ENCODE results near the gene PLOD1. TPM values are rescaled to one million over a fixed set of nuclear protein-coding genes. Genes with fewer than 3 reads are reported as not detected.
"Not testable (repeated sequence)": the region's sequence is repeated elsewhere in the genome, so short reads cannot be mapped to it uniquely, and the experiment has no call there.

The PLOD1 gene
- polyA plus RNA-seq, 1 donor (not counting 4 experiments of a cell fraction or from before 2014, with no cell fraction given), result 63.6 TPM

DNA sequence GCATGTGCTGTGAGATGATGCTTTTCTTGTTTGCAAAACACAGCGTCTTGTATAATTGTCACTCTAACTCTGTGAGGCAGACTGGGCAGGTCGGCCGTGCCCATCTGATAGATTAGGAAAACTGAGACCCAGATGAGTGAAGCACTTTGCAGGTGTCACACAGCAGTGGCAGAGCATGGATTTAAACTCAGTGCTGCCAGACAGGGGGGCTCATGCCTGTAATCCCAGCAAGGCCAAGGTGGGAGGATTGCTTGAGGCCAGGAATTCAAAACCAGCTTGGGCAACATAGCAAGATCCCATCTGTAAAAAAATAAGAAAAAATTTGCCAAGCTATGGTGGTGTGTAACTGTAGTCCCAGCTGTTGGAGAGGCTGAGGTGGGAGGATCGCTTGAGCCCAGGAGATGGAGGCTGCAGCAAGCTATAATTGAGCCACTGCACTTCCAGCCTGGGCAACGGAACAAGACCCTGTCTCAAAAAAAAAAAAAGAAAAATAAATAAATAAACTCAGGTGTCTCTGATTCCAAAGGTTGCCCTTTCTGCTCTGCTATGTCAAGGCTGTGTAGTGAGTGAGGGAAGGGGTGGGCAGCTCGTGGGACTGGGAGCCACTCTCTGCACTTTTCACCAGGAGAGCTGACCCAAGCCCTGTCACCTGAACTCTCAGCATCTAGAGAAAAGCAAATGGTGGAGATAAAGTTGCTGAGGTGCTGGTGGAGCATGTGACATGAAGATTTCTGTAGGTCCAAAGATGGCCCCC lies 42.9 kb upstream of the PLOD1 start:
- Histone ChIP-seq H3K27ac (ENCODE audit: control insufficient read depth, insufficient read depth, low read length) (no peak overlapping the region), H3K4me3 (ENCODE audit: control insufficient read depth in 2 of 3, extremely low read depth in 1 of 3, insufficient read depth in 2 of 3, low read depth in 1 of 3, low read length in 3 of 3) (no peak overlapping the region), H3K4me1 (ENCODE audit: control insufficient read depth, extremely low read depth, insufficient read depth, low read length) (no peaks in the 10 kb centered on the region), H3K4me2 (ENCODE audit: control insufficient read depth, extremely low read depth, insufficient read depth, low read depth, low read length) (no peak overlapping the region), H3K27me3 (ENCODE audit: control insufficient read depth, extremely low read depth, insufficient read depth, low read length) (no peaks in the 10 kb centered on the region), H3K9ac (ENCODE audit: control insufficient read depth, extremely low read depth, insufficient read depth, low read length) (no peak overlapping the region), H3K9me1 (ENCODE audit: control insufficient read depth, extremely low read depth, insufficient read depth, low read length) (no peaks in the 10 kb centered on the region), H3K79me2 (ENCODE audit: control insufficient read depth, insufficient read depth, low read length) (no peaks in the 10 kb centered on the region), H3K9me3 (ENCODE audit: control insufficient read depth, low read depth, low read length) (no peaks in the 10 kb centered on the region), H3K36me3 (ENCODE audit: control insufficient read depth in 2 of 2, extremely low read depth in 1 of 2, insufficient read depth in 2 of 2, low read length in 2 of 2) (no peaks in the 10 kb centered on the region), H4K20me1 (ENCODE audit: control insufficient read depth, extremely low read depth, insufficient read depth, low read length) (peaks cover 3% of the 10 kb centered on the region), H2AFZ (ENCODE audit: control insufficient read depth, low read length) (no peak overlapping the region)
- FAIRE-seq (no peak), DNase-seq (ENCODE audit: low read depth, low spot score) (no peak)
- no peak for TF ChIP-seq EZH2 (IDR thresholded peaks at IDR 0.05; ENCODE audit: low read length)
- TF ChIP-seq, protein P1, sequence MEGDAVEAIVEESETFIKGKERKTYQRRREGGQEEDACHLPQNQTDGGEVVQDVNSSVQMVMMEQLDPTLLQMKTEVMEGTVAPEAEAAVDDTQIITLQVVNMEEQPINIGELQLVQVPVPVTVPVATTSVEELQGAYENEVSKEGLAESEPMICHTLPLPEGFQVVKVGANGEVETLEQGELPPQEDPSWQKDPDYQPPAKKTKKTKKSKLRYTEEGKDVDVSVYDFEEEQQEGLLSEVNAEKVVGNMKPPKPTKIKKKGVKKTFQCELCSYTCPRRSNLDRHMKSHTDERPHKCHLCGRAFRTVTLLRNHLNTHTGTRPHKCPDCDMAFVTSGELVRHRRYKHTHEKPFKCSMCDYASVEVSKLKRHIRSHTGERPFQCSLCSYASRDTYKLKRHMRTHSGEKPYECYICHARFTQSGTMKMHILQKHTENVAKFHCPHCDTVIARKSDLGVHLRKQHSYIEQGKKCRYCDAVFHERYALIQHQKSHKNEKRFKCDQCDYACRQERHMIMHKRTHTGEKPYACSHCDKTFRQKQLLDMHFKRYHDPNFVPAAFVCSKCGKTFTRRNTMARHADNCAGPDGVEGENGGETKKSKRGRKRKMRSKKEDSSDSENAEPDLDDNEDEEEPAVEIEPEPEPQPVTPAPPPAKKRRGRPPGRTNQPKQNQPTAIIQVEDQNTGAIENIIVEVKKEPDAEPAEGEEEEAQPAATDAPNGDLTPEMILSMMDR (optimal IDR thresholded peaks at IDR 0.05 in 1 of 3, IDR thresholded peaks at IDR 0.05 in 1 of 3, conservative IDR thresholded peaks at IDR 0.05 in 1 of 3; ENCODE audit: extremely low read depth in 1 of 3, insufficient read depth in 2 of 3, low read length in 3 of 3), result no peak
- dilution Hi-C loops (cut with MboI; ENCODE audit: extremely low pct_ligation_motif_present, low sequenced_read_pairs), result no loop called here

DNA sequence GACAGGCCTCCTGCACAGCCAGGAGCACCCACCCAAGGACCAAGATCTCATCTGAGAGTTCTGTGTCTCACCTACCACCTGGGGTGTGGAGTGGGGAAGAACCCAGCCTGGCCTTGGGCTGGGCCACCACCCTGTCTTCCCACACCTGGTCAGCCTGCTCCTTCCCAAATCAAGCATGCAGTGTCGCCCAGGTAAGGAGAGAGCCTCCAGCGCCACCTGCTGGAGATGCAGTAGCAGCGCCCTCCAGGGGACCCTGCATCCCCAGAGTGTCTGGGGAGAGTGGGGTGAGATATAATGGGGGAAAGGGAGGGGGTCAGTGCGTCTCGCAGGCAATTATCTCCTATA lies 40.6 kb upstream of the PLOD1 start:
- Histone ChIP-seq H4K20me1 (ENCODE audit: control insufficient read depth, extremely low read depth, insufficient read depth, low read length) (no peaks in the 10 kb centered on the region), H3K79me2 (ENCODE audit: control insufficient read depth, insufficient read depth, low read length) (no peaks in the 10 kb centered on the region), H3K4me3 (ENCODE audit: control insufficient read depth in 2 of 3, extremely low read depth in 1 of 3, insufficient read depth in 2 of 3, low read depth in 1 of 3, low read length in 3 of 3) (no peak overlapping the region), H3K4me1 (ENCODE audit: control insufficient read depth, extremely low read depth, insufficient read depth, low read length) (peaks cover 3% of the 10 kb centered on the region), H3K36me3 (ENCODE audit: control insufficient read depth in 2 of 2, extremely low read depth in 1 of 2, insufficient read depth in 2 of 2, low read length in 2 of 2) (no peaks in the 10 kb centered on the region), H3K27me3 (ENCODE audit: control insufficient read depth, extremely low read depth, insufficient read depth, low read length) (peaks cover 14% of the 10 kb centered on the region), H3K9me1 (ENCODE audit: control insufficient read depth, extremely low read depth, insufficient read depth, low read length) (no peaks in the 10 kb centered on the region), H3K9ac (ENCODE audit: control insufficient read depth, extremely low read depth, insufficient read depth, low read length) (no peak overlapping the region), H3K27ac (ENCODE audit: control insufficient read depth, insufficient read depth, low read length) (no peak overlapping the region), H3K9me3 (ENCODE audit: control insufficient read depth, low read depth, low read length) (no peaks in the 10 kb centered on the region), H3K4me2 (ENCODE audit: control insufficient read depth, extremely low read depth, insufficient read depth, low read depth, low read length) (no peak overlapping the region), H2AFZ (ENCODE audit: control insufficient read depth, low read length) (no peak overlapping the region)
- TF ChIP-seq, protein P1 (optimal IDR thresholded peaks at IDR 0.05 in 1 of 3, IDR thresholded peaks at IDR 0.05 in 1 of 3, conservative IDR thresholded peaks at IDR 0.05 in 1 of 3; ENCODE audit: extremely low read depth in 1 of 3, insufficient read depth in 2 of 3, low read length in 3 of 3), result peak; percentile 95 to 96 (median 95)
- TF ChIP-seq EZH2 (IDR thresholded peaks at IDR 0.05; ENCODE audit: low read length), result no peak
- FAIRE-seq (peak; percentile 81), DNase-seq (ENCODE audit: low read depth, low spot score) (no peak)
- dilution Hi-C loops (cut with MboI; ENCODE audit: extremely low pct_ligation_motif_present, low sequenced_read_pairs), result no loop called here

DNA sequence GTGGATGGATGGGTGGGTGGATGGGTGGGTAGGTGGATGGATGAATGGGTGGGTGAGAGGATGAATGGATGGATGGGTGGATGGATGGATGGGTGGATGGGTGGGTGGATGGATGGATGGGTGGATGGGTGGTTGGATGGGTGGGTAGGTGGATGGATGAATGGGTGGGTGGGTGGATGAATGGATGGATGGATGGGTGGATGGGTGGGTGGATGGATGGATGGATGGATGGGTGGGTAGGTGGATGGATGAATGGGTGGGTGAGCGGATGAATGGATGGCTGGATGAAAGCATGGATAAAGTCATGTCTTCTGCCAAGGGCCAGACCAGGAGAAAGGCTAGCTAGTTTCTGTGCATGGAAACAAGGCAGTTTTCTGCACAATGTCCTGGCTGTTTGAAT lies 40.0 kb upstream of the PLOD1 start:
- peaks cover 21% of the 10 kb centered on the region for H3K27me3 ChIP-seq (ENCODE audit: control insufficient read depth, extremely low read depth, insufficient read depth, low read length)
- H3K9ac ChIP-seq (ENCODE audit: control insufficient read depth, extremely low read depth, insufficient read depth, low read length); H3K4me3 ChIP-seq (ENCODE audit: control insufficient read depth in 2 of 3, extremely low read depth in 1 of 3, insufficient read depth in 2 of 3, low read depth in 1 of 3, low read length in 3 of 3); H3K27ac ChIP-seq (ENCODE audit: control insufficient read depth, insufficient read depth, low read length); H2AFZ ChIP-seq (ENCODE audit: control insufficient read depth, low read length); FAIRE-seq; H3K9me3 ChIP-seq (ENCODE audit: control insufficient read depth, low read depth, low read length); H3K4me1 ChIP-seq (ENCODE audit: control insufficient read depth, extremely low read depth, insufficient read depth, low read length); H3K79me2 ChIP-seq (ENCODE audit: control insufficient read depth, insufficient read depth, low read length); H4K20me1 ChIP-seq (ENCODE audit: control insufficient read depth, extremely low read depth, insufficient read depth, low read length); H3K9me1 ChIP-seq (ENCODE audit: control insufficient read depth, extremely low read depth, insufficient read depth, low read length); DNase-seq (ENCODE audit: low read depth, low spot score); H3K4me2 ChIP-seq (ENCODE audit: control insufficient read depth, extremely low read depth, insufficient read depth, low read depth, low read length); H3K36me3 ChIP-seq (ENCODE audit: control insufficient read depth in 2 of 2, extremely low read depth in 1 of 2, insufficient read depth in 2 of 2, low read length in 2 of 2); dilution Hi-C loops (cut with MboI; ENCODE audit: extremely low pct_ligation_motif_present, low sequenced_read_pairs): not testable (repeated sequence)
